ENCODE data around the gene ASTN2.
"Not testable (repeated sequence)": the region's sequence is repeated elsewhere in the genome, so short reads cannot be mapped to it uniquely, and the experiment has no call there.

Gene ASTN2

DNA sequence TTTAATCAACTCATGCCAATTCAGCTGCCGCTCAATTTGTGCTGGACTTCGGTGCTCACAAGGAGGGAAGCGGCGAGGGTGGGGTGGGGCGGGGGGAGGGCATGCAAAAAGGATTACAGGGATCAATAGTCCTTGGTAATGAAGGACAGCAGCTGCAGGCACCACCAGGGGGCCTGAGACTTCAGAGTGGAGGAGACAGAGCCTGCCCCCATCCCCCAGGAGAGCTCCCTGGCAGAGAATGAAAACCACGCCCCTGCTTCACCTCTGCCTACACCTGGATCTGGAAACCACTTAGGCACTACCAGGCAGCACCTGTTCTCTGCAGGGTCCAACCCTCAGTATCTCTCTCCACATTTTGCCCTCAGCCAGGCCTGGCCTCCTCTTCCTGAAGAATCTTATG lies 572.2 kb downstream of the ASTN2 start:
- no peak for DNase-seq

DNA sequence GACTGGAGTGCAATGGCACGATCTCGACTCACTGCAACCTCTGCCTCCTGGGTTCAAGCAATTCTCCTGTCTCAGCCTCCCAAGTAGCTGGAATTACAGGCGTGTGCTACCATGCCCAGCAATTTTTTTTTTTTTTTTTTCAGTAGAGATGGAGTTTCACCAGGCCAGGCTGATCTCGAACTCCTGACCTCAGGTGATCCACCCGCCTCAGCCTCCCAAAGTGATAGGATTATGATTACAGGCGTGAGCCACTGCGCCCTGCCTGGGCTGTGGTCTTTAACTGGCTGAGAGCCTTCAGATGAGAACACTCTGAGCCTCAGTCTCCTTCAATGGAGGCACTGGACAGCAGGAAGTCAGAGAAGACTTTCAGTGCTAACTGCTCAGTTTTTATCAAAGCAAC lies 576.4 kb downstream of the ASTN2 start:
- not testable (repeated sequence) for DNase-seq

DNA sequence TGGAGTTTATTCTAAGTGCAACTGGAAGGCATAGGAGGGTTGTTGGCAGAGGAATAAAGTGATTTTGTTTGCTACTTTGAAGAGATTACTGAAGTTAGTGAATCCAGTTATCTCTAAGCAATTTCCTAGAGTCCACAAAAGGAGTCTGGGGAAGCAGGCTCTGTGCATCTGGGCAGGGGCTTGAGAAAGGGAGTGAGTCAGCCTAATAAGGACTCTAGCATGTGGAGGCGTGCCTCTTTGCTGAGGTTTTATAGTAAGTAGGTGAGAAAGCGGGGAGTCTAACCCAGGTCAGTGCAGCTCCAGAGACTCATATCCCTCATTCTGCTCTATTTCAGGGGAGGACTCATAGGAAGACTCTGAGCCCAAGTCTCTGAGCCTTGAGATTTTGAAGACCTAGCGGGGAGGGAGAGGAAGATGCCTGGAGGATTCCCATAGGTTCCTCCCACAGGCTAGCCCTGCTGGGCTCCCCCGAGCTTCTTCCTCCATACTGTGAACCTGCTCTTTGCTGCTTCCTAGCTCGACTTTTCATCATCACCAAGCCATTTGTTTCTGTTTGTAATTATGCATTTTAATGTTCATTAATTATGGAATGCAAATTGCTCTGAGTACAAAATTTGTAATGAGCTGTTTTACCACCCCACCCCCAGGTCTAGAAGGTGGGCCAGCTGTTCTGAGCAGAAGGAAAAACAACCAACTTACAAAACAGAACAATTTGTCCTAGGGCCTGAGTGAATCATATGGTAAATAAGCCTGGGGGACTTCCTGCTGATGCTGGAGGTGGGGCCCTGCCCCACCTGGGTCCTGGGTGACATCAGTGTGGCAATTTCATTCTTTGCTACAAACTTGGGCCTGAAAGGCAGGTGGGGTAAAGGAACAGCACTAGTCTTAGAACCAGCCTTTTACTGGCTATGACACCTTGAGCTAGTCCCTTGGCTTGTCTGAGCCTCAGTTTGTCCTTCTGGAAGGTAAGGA lies 577.6 kb downstream of the ASTN2 start:
- DNase-seq = peak; percentile 11

DNA sequence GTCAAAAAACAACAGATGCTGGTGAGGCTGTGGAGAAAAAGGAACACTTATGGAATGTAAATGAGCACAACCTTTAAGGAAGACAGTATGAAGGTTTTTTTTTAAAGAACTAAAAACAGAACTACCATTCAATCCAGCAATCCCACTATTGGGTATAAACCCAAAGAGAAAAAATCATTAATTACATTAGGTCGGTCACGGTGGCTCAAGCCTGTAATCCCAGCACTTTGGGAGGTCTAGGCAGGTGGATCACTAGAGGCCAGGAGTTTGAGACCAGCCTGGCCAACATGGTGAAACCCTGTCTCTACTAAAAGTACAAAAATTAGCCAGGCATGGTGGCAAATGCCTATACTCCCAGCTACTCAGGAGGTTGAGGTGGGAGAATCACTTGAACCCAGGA lies 584.5 kb downstream of the ASTN2 start:
- not testable (repeated sequence) for DNase-seq

DNA sequence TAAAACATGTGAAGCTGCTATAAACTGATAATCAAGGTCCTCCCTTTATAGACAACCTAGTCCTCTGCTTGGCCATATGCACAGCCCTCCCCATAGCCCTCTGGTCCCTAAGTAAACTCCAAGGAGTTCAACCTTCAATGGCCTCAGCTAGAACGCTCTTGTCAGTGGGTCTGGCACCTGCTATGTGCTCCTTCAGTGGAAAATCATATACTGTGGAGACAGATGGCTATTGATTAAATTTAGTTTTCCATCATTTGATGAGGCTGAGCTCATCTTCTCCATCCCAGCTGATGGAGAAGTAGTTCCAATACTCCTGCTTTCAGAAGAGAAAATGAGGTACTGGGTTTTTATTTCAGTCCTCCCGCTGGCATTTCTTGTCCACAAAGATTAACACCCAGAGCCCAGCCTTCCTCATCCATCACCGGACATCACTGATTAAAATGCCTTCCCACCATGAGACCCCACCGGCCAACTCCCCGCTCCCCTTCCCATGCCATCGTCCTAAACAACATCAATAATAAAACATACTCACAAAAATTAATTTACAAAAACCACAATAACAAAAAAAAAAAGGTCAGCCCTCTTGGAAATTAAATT lies 593.1 kb downstream of the ASTN2 start:
- DNase-seq = no peak

DNA sequence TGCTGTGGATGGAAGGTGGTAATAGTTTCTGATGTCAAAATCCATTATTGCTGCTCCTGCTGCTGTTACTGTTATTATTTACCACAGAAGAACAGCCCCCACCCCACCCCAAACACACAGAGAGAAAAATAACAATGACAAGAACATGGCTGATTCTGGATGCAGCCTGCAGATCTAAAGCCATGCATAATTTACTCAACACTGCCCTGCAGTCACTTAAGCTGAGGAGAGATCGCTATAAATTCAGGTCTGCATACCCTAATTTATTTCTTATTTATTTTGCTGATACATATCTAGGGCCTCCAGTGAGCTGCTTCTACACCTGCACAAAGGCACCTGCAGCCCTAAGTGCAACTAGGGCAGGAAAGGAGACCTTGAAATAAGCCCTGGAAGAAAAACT lies 595.7 kb downstream of the ASTN2 start:
- no peak for DNase-seq

DNA sequence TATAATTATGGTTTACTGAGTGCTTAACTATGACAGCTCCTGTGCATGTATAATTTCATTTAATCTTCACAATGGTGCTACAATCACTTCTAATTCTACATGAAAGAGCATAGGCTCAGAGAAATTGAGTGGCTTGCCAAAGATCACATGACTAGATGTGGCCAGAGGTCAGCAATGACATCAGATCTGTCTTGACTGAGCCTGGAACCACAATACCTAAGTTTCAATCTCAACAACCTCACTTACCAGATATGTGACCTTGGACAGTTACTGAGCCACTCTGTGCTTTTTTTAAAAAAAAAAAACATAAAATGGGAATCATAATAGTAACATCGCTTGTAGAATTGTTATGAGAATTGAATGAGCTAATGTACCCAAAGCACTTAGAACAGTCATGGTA lies 597.1 kb downstream of the ASTN2 start:
- no peak for DNase-seq

DNA sequence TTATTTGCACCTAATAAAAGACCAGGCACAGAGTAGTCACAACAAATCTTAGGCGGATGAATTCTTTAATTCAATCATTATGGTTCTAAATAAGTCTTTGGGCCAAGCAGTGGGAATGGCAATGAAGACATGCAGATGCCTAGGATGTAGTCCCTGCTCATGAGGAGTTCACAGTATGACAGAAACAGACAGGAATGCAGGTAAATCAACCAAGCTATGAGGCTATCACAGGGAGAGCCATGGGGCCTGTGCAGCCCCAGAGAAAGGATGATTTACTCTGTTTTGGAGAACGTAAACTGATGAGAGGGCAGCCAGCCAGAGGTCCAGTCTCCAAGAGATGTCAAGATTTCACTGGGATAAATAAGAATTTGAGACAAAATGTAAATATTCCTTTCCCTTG lies 598.4 kb downstream of the ASTN2 start:
- DNase-seq = no peak

DNA sequence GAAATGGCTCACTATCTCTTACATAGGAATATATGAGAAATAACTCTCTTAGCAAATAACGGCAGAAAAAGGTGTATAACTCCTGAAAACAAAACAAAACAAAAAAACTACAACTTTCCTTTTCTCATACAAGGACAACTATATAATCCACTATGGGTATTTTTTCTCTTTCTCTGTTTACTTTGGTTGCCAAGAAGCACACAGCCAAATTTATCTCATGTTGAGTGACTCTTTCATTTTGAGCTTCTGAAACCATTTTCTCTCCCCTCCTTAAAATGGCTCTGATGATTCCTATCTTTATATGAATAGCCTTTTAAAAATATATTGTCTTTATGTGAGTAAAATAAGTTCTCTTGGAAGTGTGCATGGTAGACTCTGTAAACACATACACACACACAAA lies 599.0 kb downstream of the ASTN2 start:
- DNase-seq = no peak

DNA sequence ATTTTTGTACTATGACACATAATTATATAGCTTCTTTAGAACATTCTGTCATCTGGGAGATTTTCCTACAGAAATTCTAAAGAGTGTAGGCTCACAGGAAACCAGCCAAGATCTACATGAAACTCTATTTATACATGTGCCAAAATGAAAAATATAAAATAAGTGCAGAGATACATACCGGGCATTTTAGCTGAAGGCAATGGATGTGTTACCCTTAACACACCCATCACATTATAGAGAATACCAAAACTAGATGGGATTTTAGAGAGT lies 601.9 kb downstream of the ASTN2 start:
- no peak for DNase-seq

DNA sequence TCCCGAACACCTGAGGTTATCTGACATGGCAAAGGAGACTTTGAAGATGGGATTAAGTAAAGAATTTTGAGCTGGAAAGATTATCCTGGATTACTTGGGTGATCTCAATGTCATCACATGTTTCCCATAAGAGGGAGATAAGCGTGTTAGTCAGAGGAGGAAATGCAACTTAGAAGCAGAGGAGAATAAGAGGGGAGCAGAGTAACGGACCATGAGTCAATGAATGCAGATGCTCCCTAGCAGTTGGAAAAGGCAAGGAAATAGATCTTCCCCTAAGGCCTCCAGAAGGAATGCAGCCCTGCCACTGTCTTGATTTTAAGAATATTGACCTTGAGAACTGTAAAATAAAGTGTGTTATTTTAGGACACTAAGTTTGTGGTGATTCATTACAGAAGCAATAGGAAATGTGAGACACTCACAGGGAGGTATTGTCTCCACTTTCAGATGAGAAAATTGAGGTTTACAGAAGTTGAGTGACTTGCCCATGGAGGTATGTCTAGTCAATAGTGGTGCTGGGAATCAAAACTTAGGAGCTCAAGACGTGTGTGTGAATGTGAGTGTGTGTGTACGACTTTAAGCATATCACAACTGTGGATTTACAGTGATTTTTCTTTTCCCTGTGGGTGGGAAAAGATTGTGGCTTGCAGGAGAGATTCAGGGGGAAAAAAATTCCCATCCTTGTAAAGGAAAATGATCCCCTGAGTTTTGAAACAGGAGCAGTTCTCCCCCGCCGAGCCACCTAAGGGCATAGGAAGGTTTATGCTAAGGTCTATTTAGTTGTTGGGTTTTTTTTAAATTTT lies 602.4 kb downstream of the ASTN2 start:
- DNase-seq = no peak

DNA sequence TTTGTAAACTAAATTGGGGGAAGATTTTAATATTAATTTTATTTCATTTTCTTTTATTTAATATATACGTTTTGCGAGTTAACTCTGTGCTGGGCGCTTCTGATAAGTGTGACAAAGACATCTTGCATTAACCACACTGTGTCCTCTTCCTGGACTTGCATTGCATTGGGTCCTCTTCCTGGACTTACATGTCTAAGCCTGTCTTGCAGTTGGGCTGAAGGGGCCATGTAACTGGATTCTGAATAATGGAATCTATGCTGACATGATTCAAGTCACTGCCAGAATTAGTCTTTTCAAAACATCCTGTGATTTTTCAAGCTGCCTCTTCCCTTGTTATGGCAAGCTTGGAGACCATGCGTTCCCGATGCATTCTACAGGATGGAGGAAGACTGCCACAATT lies 605.2 kb downstream of the ASTN2 start:
- no peak for DNase-seq

DNA sequence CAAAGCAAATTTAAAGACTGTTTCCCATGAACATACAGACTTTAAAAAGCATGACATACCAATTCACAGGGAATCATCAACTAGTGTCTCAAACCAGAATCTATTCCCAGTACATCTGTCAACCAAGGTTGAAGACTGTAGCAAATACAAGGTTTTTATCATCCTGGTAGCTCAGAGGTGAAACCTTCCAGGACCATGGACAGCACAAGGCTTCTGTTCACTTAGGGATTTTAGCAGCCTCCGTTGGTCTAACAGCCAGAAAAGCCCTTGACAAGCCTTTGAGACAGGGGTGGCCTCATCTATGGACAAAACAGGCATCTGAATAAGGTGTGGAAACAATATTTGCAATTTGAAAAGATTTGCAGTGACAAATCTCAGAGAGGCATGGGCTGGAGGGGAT lies 608.8 kb downstream of the ASTN2 start:
- DNase-seq = no peak

DNA sequence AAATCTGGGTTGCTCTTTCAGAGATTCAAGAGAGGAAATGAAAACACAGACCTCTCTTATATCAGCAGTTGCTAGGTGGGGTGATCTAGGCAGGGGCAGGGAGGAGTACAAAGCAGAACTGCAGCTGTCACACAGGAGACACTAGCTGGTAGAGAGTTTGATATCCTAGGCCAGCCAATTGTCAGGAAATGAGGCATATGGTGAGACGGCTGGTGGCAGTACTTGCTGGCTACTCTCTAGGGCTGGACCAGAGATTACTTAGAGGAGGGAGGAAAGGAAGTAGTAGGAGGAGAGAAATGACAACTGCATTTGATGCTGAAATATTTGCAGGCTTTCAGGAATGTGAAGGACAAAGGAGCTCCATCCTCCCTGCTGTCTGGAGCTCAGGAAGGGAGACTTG lies 614.0 kb downstream of the ASTN2 start:
- peak; percentile 54 for DNase-seq

DNA sequence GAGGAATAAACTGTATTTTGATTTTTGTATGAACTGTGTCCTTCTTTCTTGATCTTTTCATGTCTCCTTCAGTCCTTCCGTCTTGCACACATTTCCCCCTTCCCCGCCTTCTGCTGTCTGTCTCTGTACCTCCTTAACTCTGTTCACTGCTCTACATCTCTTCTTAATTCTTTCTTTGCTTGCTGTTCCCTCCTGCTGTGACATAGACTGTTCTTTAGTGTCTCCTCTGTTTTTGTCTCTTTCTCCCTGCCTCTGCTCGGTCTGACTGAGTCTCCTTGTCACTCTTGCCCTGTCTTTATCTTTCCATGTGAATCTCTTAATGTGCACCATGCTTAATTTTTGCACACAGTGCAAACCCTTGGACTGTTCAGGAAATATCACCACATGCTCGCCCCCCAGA lies 614.8 kb downstream of the ASTN2 start:
- DNase-seq = no peak

DNA sequence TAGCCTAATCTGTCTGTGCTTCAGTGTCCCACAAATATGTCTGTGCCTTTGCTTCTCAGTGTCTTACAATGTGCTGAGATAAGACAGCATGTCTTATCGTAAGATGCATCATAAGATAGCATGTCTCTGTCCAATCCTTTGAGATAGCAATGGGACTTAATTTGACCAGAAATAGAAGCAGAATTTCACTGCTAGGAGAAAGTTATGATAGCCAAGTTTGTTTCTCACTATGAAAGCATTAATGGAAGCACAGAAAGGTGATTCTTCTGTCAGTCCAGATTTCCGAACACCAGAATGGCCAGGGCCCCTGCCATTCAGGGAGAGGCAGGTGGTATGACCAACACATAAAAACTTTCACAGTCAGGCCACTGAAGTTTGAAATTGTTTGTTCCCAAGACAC lies 616.3 kb downstream of the ASTN2 start:
- DNase-seq = no peak

DNA sequence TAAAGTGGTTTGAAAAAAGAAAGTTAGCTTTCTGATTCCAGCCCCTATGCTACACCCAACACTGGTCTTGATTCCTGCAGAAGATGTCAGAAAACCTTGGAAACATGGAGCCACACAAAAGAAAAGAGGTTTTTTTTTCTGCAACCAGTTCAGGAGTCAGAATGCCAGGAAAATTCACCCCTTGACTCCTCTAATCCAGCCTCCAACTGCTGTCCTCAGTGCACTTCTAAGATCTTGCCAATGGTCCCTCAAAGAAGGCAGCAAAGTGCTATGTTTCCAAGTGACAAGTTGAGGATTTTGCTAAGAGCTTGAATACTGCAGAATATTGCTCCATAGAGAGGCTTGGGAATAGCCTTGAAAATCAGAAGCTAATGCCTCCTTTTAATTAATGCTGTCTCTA lies 617.6 kb downstream of the ASTN2 start:
- no peak for DNase-seq

DNA sequence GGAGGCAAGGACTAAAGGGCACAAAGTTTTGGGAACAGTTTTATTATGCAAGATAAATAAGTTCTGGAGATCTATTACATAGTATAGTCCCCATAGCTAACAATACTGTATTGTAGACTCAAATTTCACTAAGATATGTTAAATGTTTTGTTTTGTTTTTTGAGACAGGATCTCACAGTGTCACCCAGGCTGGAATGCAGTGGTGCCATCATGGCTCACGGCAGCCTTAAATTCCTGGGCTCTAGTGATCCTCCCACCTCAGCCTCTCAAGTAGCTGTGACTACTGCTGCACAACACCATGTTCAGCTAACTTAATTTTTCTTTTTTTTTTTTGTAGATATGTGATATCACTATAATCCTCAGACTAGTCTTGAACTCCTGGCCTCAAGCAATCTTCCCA lies 618.2 kb downstream of the ASTN2 start:
- DNase-seq = no peak

DNA sequence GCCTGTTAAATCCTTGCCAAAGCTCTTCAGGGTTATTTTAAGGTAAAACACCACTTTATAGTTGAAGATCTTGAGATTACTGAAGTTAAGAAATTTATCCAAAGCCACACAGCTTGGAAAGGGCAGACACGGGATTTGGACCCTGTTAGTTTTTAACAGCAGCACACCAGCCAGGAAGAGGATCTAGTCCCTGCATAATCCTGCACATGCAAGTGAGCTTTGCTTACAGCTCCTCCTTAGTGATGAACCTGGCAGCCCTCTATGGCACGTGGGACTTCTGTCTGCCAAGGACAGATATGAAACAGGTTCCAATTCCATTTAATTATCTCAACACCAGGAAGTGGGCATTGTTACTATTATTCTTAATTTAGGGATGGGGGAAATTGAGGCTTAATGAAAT lies 619.0 kb downstream of the ASTN2 start:
- no peak for DNase-seq

DNA sequence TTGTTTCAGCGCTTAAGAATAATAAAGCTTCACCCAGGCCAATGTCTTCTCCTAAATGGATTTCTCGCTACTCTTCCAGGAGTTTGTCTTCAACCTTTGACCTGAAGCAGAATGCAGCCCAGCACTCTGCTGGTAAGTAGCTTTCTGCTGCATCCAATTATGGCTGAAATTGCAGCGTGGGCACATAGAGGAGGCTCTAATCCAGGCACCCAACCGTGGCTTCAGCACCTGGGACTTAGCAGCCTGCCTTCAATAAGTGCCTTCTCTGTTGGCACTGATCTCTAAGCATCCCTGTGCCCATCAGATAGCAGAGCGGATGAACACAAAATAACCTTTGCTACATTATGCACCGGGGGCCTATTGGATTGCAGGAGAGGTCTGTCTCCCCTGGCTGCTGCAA lies 622.6 kb downstream of the ASTN2 start:
- no peak for DNase-seq

DNA sequence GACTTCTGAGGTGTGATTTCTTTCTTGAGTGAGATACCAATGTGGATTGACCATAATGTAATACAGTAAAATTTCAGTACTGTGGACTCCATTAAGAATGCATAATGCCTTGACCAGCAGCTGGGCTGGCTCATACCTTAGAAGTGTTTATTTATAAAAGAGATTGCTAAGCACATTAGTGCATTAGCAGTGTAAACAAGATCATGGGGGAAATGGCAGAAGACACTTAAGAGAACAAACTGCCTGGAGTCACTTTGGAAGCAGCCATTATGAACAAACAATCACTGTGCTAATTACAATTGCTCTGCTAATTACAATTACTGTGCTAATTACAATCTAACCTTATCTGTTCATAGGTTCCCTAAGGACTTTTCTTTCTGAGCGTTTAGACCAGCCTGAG lies 623.5 kb downstream of the ASTN2 start:
- no peak for DNase-seq

DNA sequence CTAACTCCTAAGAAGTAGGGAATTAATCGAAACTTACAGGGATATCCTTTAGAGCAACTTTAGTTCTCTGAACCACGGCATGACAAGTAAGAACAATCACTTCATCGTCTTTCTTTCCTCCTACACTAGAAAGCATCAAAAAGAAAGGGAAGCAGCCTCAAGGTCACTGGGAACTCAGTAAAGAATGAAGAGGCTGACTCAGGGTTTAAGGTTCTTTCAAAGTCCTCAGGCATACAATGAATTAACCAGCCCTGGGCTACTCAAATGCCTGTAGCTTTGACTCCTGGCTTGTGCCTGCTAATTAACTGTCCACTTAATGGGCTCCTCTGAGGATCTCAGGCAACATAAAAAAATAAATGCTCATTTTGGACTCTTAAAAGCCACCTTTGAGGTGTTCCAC lies 625.8 kb downstream of the ASTN2 start:
- DNase-seq = no peak

DNA sequence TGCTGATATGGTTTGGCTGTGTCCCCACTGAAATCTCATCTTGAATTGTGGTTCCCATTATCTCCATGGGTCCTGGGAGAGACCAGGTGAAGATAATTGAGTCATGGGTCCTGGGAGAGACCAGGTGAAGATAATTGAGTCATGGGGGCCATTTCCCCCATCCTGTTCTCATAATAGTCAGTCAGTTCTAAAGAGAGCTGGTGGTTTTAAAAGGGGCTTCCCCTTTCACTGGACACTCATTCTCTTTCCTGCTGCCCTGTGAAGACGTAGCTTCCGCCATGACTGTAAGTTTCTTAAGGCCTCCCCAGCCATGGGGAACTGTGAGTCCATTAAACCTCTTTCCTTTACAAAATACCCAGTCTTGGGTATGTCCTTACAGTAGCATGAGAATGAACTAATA lies 628.1 kb downstream of the ASTN2 start:
- no peak for DNase-seq

DNA sequence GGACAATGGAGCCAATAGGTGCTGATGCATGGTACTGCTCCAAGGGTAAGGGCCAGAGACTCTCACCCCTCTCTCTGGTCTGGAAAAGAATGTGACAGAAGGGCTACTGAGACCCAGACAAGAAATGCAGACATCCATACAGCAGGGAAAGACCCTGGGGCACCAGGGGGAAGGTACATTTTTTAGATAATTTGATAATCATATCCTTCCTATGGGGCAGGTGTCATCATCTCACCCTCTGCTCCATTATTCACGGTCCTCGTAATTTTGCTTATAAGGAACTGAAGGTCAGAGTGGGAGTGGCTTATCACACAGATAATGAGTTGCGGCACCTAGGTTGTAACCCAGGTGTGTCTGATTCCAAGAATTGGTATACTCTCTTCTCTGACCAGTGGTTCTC lies 637.7 kb downstream of the ASTN2 start:
- DNase-seq = no peak

Measured in NCI-H1694 treated with DMSO at 0.1 percent for 48 hours (cell line).